SK-N-SH treated with all-trans-retinoic acid at 6 μM for 48 hours (cell line): ENCODE results near the gene NCOA6.

Source experiments
- ATAC-seq: fragments of 200-7000 bp; cut with Tn5 transposase; 3 replicates; pipeline ENCODE4 v1.9.1; 2020; ENCODE audit warnings: mild to moderate bottlenecking, moderate library complexity
- ARNTL ChIP-seq: fragments of 450-650 bp; formaldehyde crosslinking; IDR thresholded peaks from 2 replicates; pipeline ENCODE4 v1.5.0; 2020; ENCODE audit warnings: low read depth, mild to moderate bottlenecking, moderate library complexity, borderline replicate concordance
- BACH2 ChIP-seq: fragments of 250-450 bp; sonication (Bioruptor Pico); IDR thresholded peaks from 2 replicates; pipeline ENCODE4 v1.9.0; 2021; ENCODE audit warnings: mild to moderate bottlenecking, borderline replicate concordance
- ESRRG ChIP-seq: fragments of 250-450 bp; sonication (Bioruptor Pico); IDR thresholded peaks from 2 replicates; pipeline ENCODE4 v1.6.1; 2021; ENCODE audit warnings: mild to moderate bottlenecking
- GLIS3 ChIP-seq: fragments of 250-450 bp; sonication (Bioruptor Pico); IDR thresholded peaks from 2 replicates; pipeline ENCODE4 v1.5.0; 2020; ENCODE audit warnings: mild to moderate bottlenecking, moderate library complexity
- ISL1 ChIP-seq: fragments of 250-450 bp; sonication (Bioruptor Pico); IDR thresholded peaks from 2 replicates; pipeline ENCODE4 v2.1.2; 2022; ENCODE audit warnings: mild to moderate bottlenecking, moderate library complexity
- PATZ1 ChIP-seq: fragments of 250-450 bp; sonication (Bioruptor Pico); IDR thresholded peaks from 2 replicates; pipeline ENCODE4 v1.8.0; 2020; ENCODE audit warnings: mild to moderate bottlenecking, moderate library complexity, borderline replicate concordance
- RARB ChIP-seq: fragments of 250-450 bp; sonication (Bioruptor Pico); IDR thresholded peaks from 2 replicates; pipeline ENCODE4 v1.8.0; 2021; ENCODE audit warnings: mild to moderate bottlenecking, moderate library complexity
- SNAI2 ChIP-seq: fragments of 250-450 bp; sonication (Bioruptor Pico); IDR thresholded peaks from 2 replicates; pipeline ENCODE4 v1.5.0; 2020; ENCODE audit warnings: mild to moderate bottlenecking, moderate library complexity
- TOX ChIP-seq: fragments of 250-450 bp; sonication (Bioruptor Pico); IDR thresholded peaks from 2 replicates; pipeline ENCODE4 v1.8.0; 2021; ENCODE audit warnings: mild to moderate bottlenecking, moderate library complexity, borderline replicate concordance
- TSHZ2 ChIP-seq: fragments of 250-450 bp; sonication (Bioruptor Pico); IDR thresholded peaks from 2 replicates; pipeline ENCODE4 v1.5.0; 2020; ENCODE audit warnings: mild to moderate bottlenecking, moderate library complexity
- ZC3H10 ChIP-seq: fragments of 250-450 bp; sonication (Bioruptor Pico); IDR thresholded peaks from 2 replicates; pipeline ENCODE4 v1.5.1; 2021; ENCODE audit warnings: mild to moderate bottlenecking, moderate library complexity
- ZFP3 ChIP-seq: fragments of 250-450 bp; sonication (Bioruptor Pico); IDR thresholded peaks from 2 replicates; pipeline ENCODE4 v1.5.0; 2020; ENCODE audit warnings: mild to moderate bottlenecking, moderate library complexity
- ZFP30 ChIP-seq: fragments of 450-650 bp; formaldehyde crosslinking; IDR thresholded peaks from 2 replicates; pipeline ENCODE4 v1.5.0; 2022; ENCODE audit warnings: mild to moderate bottlenecking, moderate library complexity
- ZNF565 ChIP-seq: fragments of 450-650 bp; formaldehyde crosslinking; conservative IDR thresholded peaks from 2 replicates; pipeline ENCODE4 v1.5.0; 2020; ENCODE audit warnings: low read depth, mild to moderate bottlenecking, moderate library complexity
- ZNF70 ChIP-seq: fragments of 450-650 bp; formaldehyde crosslinking; IDR thresholded peaks from 2 replicates; pipeline ENCODE4 v1.5.0; 2020; ENCODE audit warnings: mild to moderate bottlenecking, moderate library complexity
- ZNF8 ChIP-seq: fragments of 450-650 bp; formaldehyde crosslinking; IDR thresholded peaks from 2 replicates; pipeline ENCODE4 v1.5.0; 2020; ENCODE audit warnings: mild to moderate bottlenecking, moderate library complexity
- TF ChIP-seq, protein P1 (sequence below): fragments of 250-450 bp; sonication (Bioruptor Pico); IDR thresholded peaks from 2 replicates; pipeline ENCODE4 v1.8.0; 2021; ENCODE audit warnings: low read depth, mild to moderate bottlenecking, moderate library complexity, borderline replicate concordance
- TF ChIP-seq, protein P2 (sequence below): fragments of 250-450 bp; sonication (Bioruptor Pico); IDR thresholded peaks from 2 replicates; pipeline ENCODE4 v1.5.1; 2021; ENCODE audit warnings: mild to moderate bottlenecking, moderate library complexity

The NCOA6 gene

DNA sequence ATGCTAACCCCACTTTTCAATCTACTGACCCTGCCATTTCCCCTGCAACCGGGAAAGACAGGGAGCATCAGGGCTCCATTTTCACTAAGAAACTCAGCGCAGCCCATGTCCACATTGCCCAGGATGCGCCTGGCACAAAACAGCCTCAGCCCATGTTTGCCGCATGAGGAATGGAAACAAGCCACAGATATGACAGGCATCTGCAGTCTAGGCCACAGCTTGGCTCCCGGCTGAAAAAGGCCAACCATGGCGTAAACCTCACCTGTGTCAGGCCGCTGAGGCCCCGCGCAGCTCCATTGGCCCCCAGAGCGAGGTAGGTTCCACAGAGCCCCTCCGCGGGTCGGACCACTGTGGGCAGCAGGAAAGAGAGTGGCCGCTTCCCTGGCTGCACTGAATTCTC, 25.5 kb upstream of the NCOA6 start:
- TF ChIP-seq ZNF8 (CRISPR knock-in tag) = no peak
- ATAC-seq = no peak

GRCh38 chr20:34849778-34850177, 24.3 kb upstream of the NCOA6 start:
- TF ChIP-seq ISL1 (CRISPR knock-in tag) (no peak), ARNTL (CRISPR knock-in tag) (no peak), BACH2 (CRISPR knock-in tag) (no peak), TSHZ2 (no peak)
- TF ChIP-seq, protein P1, sequence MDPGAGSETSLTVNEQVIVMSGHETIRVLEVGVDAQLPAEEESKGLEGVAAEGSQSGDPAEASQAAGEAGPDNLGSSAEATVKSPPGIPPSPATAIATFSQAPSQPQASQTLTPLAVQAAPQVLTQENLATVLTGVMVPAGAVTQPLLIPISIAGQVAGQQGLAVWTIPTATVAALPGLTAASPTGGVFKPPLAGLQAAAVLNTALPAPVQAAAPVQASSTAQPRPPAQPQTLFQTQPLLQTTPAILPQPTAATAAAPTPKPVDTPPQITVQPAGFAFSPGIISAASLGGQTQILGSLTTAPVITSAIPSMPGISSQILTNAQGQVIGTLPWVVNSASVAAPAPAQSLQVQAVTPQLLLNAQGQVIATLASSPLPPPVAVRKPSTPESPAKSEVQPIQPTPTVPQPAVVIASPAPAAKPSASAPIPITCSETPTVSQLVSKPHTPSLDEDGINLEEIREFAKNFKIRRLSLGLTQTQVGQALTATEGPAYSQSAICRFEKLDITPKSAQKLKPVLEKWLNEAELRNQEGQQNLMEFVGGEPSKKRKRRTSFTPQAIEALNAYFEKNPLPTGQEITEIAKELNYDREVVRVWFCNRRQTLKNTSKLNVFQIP (CRISPR knock-in tag) = no peak
- ATAC-seq = no peak

- ATAC-seq = no peak
- no peak for TF ChIP-seq SNAI2 (CRISPR knock-in tag)
- TF ChIP-seq PATZ1 = no peak
- no peak for TF ChIP-seq TSHZ2
- no peak for TF ChIP-seq ZFP3
- TF ChIP-seq, all 23 proteins: peak for 0
Observed at GRCh38 chr20:34848597-34848996, 23.1 kb upstream of the NCOA6 start.

GRCh38 chr20:34843421-34843820, 18.0 kb upstream of the NCOA6 start:
- ATAC-seq = no peak
- TF ChIP-seq RARB = no peak
- no peak for TF ChIP-seq TSHZ2
- no peak for TF ChIP-seq TOX (CRISPR knock-in tag)
- no peak for TF ChIP-seq ZNF565 (CRISPR knock-in tag)
- TF ChIP-seq, protein P1 (CRISPR knock-in tag) = no peak
- no peak for TF ChIP-seq GLIS3
- TF ChIP-seq ZC3H10 (CRISPR knock-in tag) = no peak
- no peak for TF ChIP-seq ISL1 (CRISPR knock-in tag)
- TF ChIP-seq PATZ1 = no peak
- TF ChIP-seq ZNF70 (CRISPR knock-in tag) = no peak
- no peak for TF ChIP-seq ZFP30
- TF ChIP-seq BACH2 (CRISPR knock-in tag) = no peak
- TF ChIP-seq ARNTL (CRISPR knock-in tag) = no peak
- TF ChIP-seq ESRRG (CRISPR knock-in tag) = no peak
- no peak for TF ChIP-seq ZNF8 (CRISPR knock-in tag)
- TF ChIP-seq, protein P2, sequence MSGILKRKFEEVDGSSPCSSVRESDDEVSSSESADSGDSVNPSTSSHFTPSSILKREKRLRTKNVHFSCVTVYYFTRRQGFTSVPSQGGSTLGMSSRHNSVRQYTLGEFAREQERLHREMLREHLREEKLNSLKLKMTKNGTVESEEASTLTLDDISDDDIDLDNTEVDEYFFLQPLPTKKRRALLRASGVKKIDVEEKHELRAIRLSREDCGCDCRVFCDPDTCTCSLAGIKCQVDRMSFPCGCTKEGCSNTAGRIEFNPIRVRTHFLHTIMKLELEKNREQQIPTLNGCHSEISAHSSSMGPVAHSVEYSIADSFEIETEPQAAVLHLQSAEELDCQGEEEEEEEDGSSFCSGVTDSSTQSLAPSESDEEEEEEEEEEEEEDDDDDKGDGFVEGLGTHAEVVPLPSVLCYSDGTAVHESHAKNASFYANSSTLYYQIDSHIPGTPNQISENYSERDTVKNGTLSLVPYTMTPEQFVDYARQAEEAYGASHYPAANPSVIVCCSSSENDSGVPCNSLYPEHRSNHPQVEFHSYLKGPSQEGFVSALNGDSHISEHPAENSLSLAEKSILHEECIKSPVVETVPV (CRISPR knock-in tag) = no peak
- TF ChIP-seq SNAI2 (CRISPR knock-in tag) = no peak
